ENCODE measurements around the gene ASH1L. TPM values are rescaled to one million over a fixed set of nuclear protein-coding genes. Genes with fewer than 3 reads are reported as not detected.
"Not testable (repeated sequence)": the region's sequence is repeated elsewhere in the genome, so short reads cannot be mapped to it uniquely, and the experiment has no call there.

The ASH1L gene
- total RNA-seq, 6 experiments from 2014 or later = 25.7 to 32.5 (median 26.7) TPM

DNA sequence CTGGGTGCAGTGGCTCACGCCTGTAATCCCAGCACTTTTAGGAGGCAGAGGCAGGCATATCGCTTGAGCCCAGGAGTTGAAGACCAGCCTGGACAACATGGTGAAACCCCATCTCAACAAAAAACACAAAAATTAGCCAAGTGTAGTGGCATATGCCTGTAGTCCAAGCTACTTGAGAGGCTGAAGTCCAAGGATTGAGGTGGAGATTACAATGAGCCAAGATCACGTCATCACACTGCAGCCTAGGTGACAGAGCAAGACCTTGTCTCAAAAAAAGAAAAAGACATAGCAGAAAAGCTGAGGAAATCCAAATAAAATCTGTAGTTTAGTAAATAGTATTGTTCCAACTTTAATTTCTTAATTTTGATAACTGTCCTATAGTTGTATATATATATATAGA lies 11.5 kb upstream of the ASH1L start:
- no peaks in the 10 kb centered on the region; the same call in 1 of the 2 replicates for H3K27me3 Mint-ChIP-seq (ENCODE audit: insufficient read depth)
- peaks cover 13% of the 10 kb centered on the region for H3K4me1 Mint-ChIP-seq (ENCODE audit: low read depth)
- H3K9me3 Mint-ChIP-seq = no peaks in the 10 kb centered on the region
- TF ChIP-seq, protein P1, sequence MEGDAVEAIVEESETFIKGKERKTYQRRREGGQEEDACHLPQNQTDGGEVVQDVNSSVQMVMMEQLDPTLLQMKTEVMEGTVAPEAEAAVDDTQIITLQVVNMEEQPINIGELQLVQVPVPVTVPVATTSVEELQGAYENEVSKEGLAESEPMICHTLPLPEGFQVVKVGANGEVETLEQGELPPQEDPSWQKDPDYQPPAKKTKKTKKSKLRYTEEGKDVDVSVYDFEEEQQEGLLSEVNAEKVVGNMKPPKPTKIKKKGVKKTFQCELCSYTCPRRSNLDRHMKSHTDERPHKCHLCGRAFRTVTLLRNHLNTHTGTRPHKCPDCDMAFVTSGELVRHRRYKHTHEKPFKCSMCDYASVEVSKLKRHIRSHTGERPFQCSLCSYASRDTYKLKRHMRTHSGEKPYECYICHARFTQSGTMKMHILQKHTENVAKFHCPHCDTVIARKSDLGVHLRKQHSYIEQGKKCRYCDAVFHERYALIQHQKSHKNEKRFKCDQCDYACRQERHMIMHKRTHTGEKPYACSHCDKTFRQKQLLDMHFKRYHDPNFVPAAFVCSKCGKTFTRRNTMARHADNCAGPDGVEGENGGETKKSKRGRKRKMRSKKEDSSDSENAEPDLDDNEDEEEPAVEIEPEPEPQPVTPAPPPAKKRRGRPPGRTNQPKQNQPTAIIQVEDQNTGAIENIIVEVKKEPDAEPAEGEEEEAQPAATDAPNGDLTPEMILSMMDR (IDR thresholded peaks at IDR 0.05) = no peak
- H3K27ac Mint-ChIP-seq = no peak overlapping the region
- no peak for DNase-seq
- H3K36me3 Mint-ChIP-seq (ENCODE audit: low read depth) = peaks cover 5% of the 10 kb centered on the region; the same call in 1 of the 2 replicates
- H3K4me3 Mint-ChIP-seq = no peak overlapping the region

DNA sequence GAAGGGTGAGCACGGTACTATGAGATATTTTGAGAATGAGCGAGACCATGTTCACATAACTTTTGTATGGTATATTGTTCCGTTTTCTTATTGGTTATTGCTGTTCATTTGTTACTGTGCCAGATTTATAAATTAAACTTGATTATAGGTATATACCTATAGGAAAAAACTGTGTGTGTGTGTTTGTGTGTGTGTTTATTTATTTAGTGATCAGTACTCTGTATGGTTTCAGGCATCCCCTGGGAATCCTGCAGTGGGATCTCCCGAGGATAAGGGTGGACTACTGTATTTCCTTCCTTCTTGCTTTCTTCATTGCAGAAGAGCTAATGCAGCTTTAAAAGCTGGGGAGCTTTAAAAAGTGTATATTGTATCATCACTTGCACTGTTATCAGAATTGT lies 8.0 kb upstream of the ASH1L start:
- no peaks in the 10 kb centered on the region for H3K9me3 Mint-ChIP-seq
- TF ChIP-seq, protein P1 (IDR thresholded peaks at IDR 0.05) = no peak
- no peak for DNase-seq
- H3K4me1 Mint-ChIP-seq (ENCODE audit: low read depth) = peaks cover 13% of the 10 kb centered on the region
- no peak overlapping the region; the same call in 1 of the 2 replicates for H3K27ac Mint-ChIP-seq
- no peaks in the 10 kb centered on the region; the same call in 1 of the 2 replicates for H3K27me3 Mint-ChIP-seq (ENCODE audit: insufficient read depth)
- H3K36me3 Mint-ChIP-seq (ENCODE audit: low read depth) = peaks cover 5% of the 10 kb centered on the region; the same call in 1 of the 2 replicates
- no peak overlapping the region for H3K4me3 Mint-ChIP-seq

DNA sequence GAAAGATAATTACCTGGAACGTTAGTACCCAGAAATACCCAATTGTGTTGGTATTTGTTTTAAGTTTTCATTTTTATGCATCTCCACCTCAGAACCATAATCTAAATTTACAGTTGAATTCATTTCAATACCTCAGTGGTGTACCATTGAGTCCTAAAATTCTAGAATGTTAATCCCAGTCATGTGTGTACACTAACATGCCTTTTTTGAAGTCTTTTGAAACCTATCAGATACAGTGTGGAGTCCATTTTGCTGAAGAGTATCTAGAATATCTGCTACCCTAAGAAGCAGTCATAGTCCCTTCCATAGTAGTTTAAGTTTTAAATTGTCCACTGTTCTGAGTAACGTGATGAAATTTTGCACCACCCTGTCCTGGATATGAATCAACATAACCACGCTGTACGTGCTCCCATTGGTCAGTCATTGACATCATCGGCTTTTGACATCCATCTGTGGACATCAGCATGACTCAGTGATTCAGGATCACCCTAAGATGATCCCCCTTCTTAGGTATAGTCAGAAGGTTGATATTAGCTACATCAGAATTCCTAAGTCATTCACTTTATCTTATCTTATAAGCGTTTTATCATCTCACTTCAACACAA lies 7.5 kb upstream of the ASH1L start:
- Mint-ChIP-seq H3K4me3 (no peak overlapping the region), H3K27me3 (ENCODE audit: insufficient read depth) (no peaks in the 10 kb centered on the region; the same call in 1 of the 2 replicates), H3K27ac (no peak overlapping the region; the same call in 1 of the 2 replicates), H3K4me1 (ENCODE audit: low read depth) (peaks cover 9% of the 10 kb centered on the region), H3K36me3 (ENCODE audit: low read depth) (peaks cover 5% of the 10 kb centered on the region; the same call in 1 of the 2 replicates), H3K9me3 (no peaks in the 10 kb centered on the region)
- TF ChIP-seq, protein P1 (IDR thresholded peaks at IDR 0.05) = no peak
- DNase-seq = no peak

DNA sequence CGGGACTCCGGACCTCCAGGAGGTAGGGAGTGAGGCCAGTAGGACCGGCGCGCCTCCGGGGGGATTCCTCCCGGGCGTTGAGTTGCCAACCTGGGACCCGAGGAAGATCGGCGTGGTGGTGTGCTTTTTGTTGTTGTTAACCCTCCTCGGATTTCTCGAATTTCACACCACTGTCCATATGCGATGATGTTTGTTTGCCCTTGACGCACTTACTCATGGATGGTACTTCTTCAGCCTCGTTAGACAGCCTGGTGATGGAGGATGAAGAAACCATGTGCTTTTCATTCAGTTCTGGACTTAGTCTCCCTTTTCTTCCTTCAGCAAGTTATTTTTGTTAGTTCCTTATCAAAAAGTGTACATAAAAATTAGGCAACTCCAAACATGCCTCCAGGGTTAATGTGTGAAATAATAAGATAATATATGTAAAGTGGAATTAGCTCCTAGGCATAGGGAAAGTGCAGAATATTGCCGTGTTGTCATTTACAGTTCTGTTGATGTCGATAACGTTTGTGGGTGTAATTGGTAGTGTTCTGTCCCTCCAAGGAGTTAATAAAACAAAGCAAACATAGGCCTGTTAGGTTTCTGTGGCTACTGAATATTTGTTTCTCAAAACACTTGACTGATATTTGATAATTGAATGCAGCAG lies 897 bp upstream of the ASH1L start:
- not testable (repeated sequence) for H3K9me3 Mint-ChIP-seq; H3K27me3 Mint-ChIP-seq (ENCODE audit: insufficient read depth); DNase-seq
- Mint-ChIP-seq H3K36me3 (ENCODE audit: low read depth) (peaks cover 14% of the 10 kb centered on the region), H3K4me1 (ENCODE audit: low read depth) (peaks cover 21% of the 10 kb centered on the region), H3K27ac (peak overlapping the region; percentile 99), H3K4me3 (peak overlapping the region; percentile 100)

DNA sequence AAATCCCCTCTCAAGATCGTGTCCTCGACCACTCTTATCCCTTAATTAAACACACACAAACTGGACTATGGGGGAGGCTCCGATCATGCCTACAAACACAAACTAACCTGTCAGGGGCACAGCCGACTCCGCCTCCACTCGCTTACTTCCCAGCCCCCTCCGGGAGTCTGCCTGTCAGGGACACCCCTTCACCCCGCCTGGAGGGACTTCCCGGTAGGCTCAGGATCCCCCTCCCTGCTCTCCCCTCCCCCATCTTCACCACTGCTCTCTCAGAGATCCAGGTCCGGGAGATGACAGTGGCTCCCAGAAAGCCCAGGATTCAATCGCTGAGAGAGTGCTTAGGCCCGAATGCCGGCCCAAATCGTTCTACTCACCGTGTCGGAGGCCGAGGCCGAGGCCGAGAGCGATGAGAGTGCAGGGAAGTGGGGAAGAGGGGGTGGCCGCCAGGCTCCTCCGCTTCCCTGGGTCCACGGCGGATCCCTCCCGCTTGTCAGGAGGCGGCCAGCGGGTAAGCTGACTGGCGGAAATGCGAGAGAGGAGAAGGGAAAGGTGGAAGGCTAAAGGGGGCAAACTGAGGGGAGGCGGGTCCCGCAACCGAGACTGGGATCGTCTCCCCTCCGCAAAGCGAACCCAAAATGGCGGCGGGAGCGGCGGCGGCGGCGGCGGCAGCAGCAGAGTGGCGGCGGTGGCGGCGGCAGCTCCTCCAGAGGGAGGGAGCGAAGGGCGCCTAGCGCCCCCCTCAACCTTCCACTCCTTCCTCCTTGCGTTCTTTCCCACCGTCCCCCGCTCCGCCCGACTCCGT lies 623 bp downstream of the ASH1L start:
- peaks cover 14% of the 10 kb centered on the region for H3K36me3 Mint-ChIP-seq (ENCODE audit: low read depth)
- peak overlapping the region; percentile 99 for H3K27ac Mint-ChIP-seq
- H3K4me1 Mint-ChIP-seq (ENCODE audit: low read depth) = peaks cover 25% of the 10 kb centered on the region
- peak overlapping the region; percentile 100 for H3K4me3 Mint-ChIP-seq
- H3K9me3 Mint-ChIP-seq; H3K27me3 Mint-ChIP-seq (ENCODE audit: insufficient read depth): not testable (repeated sequence)
- DNase-seq = peak; percentile 19

DNA sequence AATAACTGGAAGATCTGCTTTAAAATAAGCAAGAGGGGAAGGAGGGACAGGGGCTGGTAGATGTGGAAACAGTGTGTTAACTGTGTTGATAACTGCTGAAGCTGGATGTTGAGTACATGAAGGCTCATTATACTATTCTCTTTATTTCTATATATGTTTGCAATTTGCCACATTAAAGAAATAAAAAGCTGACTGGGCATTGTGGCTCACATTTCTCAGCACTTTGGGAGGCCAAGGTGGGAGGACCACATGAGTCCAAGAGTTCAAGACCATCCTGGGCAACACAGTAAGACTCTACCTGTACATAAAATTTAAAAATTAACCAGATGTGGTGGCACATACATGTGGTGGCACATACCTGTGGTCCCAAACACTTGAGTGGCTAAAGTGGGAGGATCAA lies 6.7 kb downstream of the ASH1L start:
- DNase-seq = no peak
- no peaks in the 10 kb centered on the region for H3K27me3 Mint-ChIP-seq (ENCODE audit: insufficient read depth)
- H3K36me3 Mint-ChIP-seq (ENCODE audit: low read depth) = peaks cover 12% of the 10 kb centered on the region
- H3K9me3 Mint-ChIP-seq = no peaks in the 10 kb centered on the region
- H3K4me3 Mint-ChIP-seq = no peak overlapping the region
- TF ChIP-seq, protein P1 (IDR thresholded peaks at IDR 0.05) = no peak
- H3K27ac Mint-ChIP-seq = no peak overlapping the region
- peaks cover 19% of the 10 kb centered on the region for H3K4me1 Mint-ChIP-seq (ENCODE audit: low read depth)

All from HFFc6 (cell line).